Measurements from ENCODE around the gene KCNQ5. TPM values are rescaled to one million over a fixed set of nuclear protein-coding genes. Genes with fewer than 3 reads are reported as not detected.

The KCNQ5 gene
- total RNA-seq, 1 experiment from 2014 or later: 17.8 TPM

DNA sequence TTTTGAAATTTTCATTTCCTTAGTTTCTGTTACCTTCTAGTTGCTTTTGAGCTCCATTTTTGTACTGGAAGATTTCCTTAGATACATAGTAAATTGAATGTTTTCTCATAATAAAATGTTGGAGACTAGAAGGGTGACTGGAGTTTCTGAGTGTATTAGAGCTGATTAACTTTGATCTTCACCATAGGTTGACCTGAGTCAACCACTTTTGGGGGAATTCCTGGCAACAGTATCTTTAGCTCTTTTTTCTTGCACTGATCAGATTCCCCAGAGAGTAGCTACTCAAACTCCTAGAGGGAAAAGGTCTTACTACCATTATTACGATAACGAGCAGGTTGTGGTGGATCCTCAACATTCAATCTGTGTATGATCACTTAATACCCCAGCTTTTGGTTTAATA lies 530.7 kb downstream of the KCNQ5 start:
- POLR2A ChIA-PET (ENCODE audit: low non-redundant PET): no interaction called here
- intact Hi-C loops (cut with micrococcal nuclease; ENCODE audit: unreplicated experiment): no loop called here
- no peaks in the 10 kb centered on the region for H3K27me3 ChIP-seq (replicated peaks; ENCODE audit: insufficient read depth, low read depth, low read length, poor library complexity)
- H3K9me3 ChIP-seq (ENCODE audit: low read depth, low read length, poor library complexity, severe bottlenecking): no peaks in the 10 kb centered on the region
- no peak overlapping the region for H3K27ac ChIP-seq (ENCODE audit: low read depth, low read length, poor library complexity, severe bottlenecking)
- no peaks in the 10 kb centered on the region for H3K4me1 ChIP-seq (ENCODE audit: insufficient read depth, low read length, poor library complexity, severe bottlenecking)
- no peak for TF ChIP-seq CTCF (conservative IDR thresholded peaks at IDR 0.05; ENCODE audit: low read depth, low read length)
- TF ChIP-seq EZH2 (IDR thresholded peaks at IDR 0.05; ENCODE audit: borderline replicate concordance, low read depth, low read length, poor library complexity, severe bottlenecking): no peak
- H3K4me3 ChIP-seq (ENCODE audit: low read depth, low read length, poor library complexity, severe bottlenecking): no peak overlapping the region
- H3K36me3 ChIP-seq (ENCODE audit: insufficient read depth, low read length, poor library complexity, severe bottlenecking): no peaks in the 10 kb centered on the region
- CTCF ChIA-PET: no interaction called here
- DNase-seq (ENCODE audit: low spot score): no peak
- BruUV-seq (replicated peaks): no TSS peak

DNA sequence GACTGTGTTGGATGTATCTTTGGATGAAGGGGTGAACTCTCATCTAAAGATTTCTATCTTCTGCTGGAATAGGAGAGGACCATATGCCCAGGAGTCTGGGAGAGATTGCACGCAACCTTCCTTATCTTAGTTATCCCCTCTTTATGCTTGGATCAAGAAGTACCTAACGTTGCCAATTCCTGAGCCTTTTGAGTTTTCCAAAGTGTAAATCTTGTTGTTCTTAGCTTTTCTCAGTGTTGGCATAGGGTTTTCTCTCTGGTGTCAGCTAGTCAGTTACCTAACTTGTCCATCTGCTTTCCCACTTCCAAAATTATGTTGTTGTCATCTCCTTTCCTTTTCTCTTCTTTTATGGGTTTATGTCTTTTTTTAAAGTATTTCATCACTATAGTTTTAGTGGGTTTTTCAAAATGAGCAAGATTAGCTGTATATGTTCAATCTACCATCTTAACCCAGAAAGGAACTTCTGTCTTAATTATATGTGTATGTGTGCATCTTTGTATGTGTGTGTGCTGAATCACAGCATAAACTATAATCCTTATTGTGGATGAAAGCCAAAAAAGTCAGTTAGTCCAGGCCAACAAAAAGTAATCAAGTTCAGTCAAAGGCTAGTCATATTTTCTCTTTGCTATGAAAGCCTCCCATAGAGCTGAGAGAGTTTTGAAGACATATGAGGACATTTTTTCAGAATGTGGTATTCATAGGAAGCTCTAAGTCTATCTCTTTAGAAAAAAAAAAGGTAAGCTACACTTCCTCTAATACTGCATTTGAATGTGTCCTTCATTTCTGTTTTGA lies 531.3 kb downstream of the KCNQ5 start:
- DNase-seq (ENCODE audit: low spot score): peak; percentile 15
- intact Hi-C loops (cut with micrococcal nuclease; ENCODE audit: unreplicated experiment): no loop called here
- Histone ChIP-seq H3K4me1 (ENCODE audit: insufficient read depth, low read length, poor library complexity, severe bottlenecking) (no peaks in the 10 kb centered on the region), H3K36me3 (ENCODE audit: insufficient read depth, low read length, poor library complexity, severe bottlenecking) (no peaks in the 10 kb centered on the region), H3K27me3 (replicated peaks; ENCODE audit: insufficient read depth, low read depth, low read length, poor library complexity) (no peaks in the 10 kb centered on the region), H3K9me3 (ENCODE audit: low read depth, low read length, poor library complexity, severe bottlenecking) (no peaks in the 10 kb centered on the region), H3K4me3 (ENCODE audit: low read depth, low read length, poor library complexity, severe bottlenecking) (no peak overlapping the region), H3K27ac (ENCODE audit: low read depth, low read length, poor library complexity, severe bottlenecking) (no peak overlapping the region)
- no TSS peak for BruUV-seq (replicated peaks)
- ChIA-PET CTCF (no interaction called here), POLR2A (ENCODE audit: low non-redundant PET) (no interaction called here)
- TF ChIP-seq EZH2 (IDR thresholded peaks at IDR 0.05; ENCODE audit: borderline replicate concordance, low read depth, low read length, poor library complexity, severe bottlenecking): no peak
- no peak for TF ChIP-seq CTCF (conservative IDR thresholded peaks at IDR 0.05; ENCODE audit: low read depth, low read length)

DNA sequence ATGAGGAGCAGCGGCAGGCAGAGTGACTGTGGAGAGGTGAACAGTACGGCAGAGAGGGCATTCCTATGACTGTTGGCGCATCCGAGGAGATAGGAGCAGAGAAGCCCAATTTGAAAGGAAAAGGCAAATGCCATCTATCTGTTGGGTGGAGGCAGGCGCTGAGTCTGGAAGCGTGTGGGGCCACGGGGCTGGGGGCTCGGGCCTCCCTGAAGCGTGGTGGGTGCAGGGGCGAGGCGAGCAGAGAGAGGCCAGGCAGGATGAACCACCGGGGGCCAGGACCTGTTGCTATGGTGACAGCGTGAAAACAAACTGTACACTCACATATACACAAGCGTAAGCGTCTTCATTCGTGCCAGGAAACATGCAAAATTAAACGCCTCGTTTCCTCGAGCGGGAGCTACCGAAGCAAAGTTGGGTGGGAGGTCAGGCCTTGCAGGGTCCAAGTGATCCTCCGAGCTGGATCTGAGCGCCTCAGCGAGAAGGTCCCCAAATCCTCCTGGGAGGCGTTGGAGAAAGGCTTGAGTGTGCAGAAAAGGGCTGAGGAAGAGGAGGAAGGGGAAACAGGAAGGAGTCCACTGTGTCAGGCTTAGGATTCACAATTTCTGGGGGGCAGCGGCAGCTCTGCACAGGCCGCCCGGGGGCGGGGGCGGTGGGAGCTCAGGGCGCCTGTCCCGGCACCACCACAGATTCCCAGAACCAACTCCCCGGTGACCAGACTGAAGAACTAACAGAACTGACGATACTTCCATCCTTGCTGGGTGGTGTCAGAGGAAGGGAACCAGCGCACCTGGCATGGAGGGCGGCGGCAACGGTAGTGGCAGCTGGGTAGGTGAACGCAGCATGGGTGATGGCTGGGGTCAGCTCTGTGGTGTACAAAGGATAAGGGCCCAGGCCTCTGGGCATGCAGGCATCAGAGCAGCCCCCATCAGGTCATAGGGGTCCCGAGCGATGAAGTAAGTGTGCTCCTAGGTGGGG lies 535.2 kb downstream of the KCNQ5 start:
- CTCF ChIA-PET: interaction anchor here (0.6 kb wide), 1 partner anchor 453 kb away, joined by 4 read pairs; no protein-coding TSS in a partner anchor
- no peak for DNase-seq (ENCODE audit: low spot score)
- Histone ChIP-seq H3K36me3 (ENCODE audit: insufficient read depth, low read length, poor library complexity, severe bottlenecking) (no peaks in the 10 kb centered on the region), H3K27ac (ENCODE audit: low read depth, low read length, poor library complexity, severe bottlenecking) (no peak overlapping the region), H3K4me3 (ENCODE audit: low read depth, low read length, poor library complexity, severe bottlenecking) (no peak overlapping the region), H3K27me3 (replicated peaks; ENCODE audit: insufficient read depth, low read depth, low read length, poor library complexity) (no peaks in the 10 kb centered on the region), H3K4me1 (ENCODE audit: insufficient read depth, low read length, poor library complexity, severe bottlenecking) (no peaks in the 10 kb centered on the region), H3K9me3 (ENCODE audit: low read depth, low read length, poor library complexity, severe bottlenecking) (no peaks in the 10 kb centered on the region)
- TF ChIP-seq CTCF (conservative IDR thresholded peaks at IDR 0.05; ENCODE audit: low read depth, low read length) (no peak), EZH2 (IDR thresholded peaks at IDR 0.05; ENCODE audit: borderline replicate concordance, low read depth, low read length, poor library complexity, severe bottlenecking) (no peak)
- no TSS peak for BruUV-seq (replicated peaks)
- intact Hi-C loops (cut with micrococcal nuclease; ENCODE audit: unreplicated experiment): no loop called here
- POLR2A ChIA-PET (ENCODE audit: low non-redundant PET): no interaction called here
